Keratinocyte (primary cell): ENCODE measurements around the gene KHNYN. TPM values are rescaled to one million over a fixed set of nuclear protein-coding genes. Genes with fewer than 3 reads are reported as not detected.

Source experiments
- DNase-seq: peaks from one replicate; pipeline ENCODE4 v3.0.0-alpha.2; 2011; ENCODE audit warnings: low read depth, missing footprints, low spot score
- FAIRE-seq: peaks from 2 replicates; lab custom pipeline; 2011; peaks lifted over from hg19 to GRCh38; lab: Jason Lieb, UNC
- H2AFZ ChIP-seq: 2 replicates; pipeline ENCODE4 v1.6.0; 2012; ENCODE audit warnings: low read length, control low read depth, inconsistent platforms; ENCODE audit not compliant: control insufficient read depth
- H3K27ac ChIP-seq: 2 replicates; pipeline ENCODE4 v1.5.1; 2011; ENCODE audit warnings: low read length; ENCODE audit not compliant: control insufficient read depth, insufficient read depth
- H3K27me3 ChIP-seq: 3 replicates; pipeline ENCODE4 v1.6.0; 2011; ENCODE audit warnings: low read length; ENCODE audit not compliant: control insufficient read depth, insufficient read depth; ENCODE audit errors: extremely low read depth
- H3K36me3 ChIP-seq, 2 experiments: 2 replicates in 1 of 2; 3 replicates in 1 of 2; pipeline ENCODE4 v1.5.1; 2011; ENCODE audit warnings: low read length in 2 of 2, mild to moderate bottlenecking in 1 of 2; ENCODE audit not compliant: control insufficient read depth in 2 of 2, insufficient read depth in 2 of 2; ENCODE audit errors: extremely low read depth in 1 of 2
- H3K4me1 ChIP-seq: 3 replicates; pipeline ENCODE4 v1.5.1; 2011; ENCODE audit warnings: low read length; ENCODE audit not compliant: control insufficient read depth, insufficient read depth; ENCODE audit errors: extremely low read depth
- H3K4me2 ChIP-seq: 3 replicates; pipeline ENCODE4 v1.6.0; 2011; ENCODE audit warnings: low read depth, low read length; ENCODE audit not compliant: control insufficient read depth, insufficient read depth; ENCODE audit errors: extremely low read depth
- H3K4me3 ChIP-seq, 3 experiments: fragments of 200-600 bp in 1 of 3; sonication (generic) in 1 of 3; 2 replicates in 2 of 3; 3 replicates in 1 of 3; pipeline ENCODE4 v1.5.1; 2011 to 2016; ENCODE audit warnings: low read length in 3 of 3, mild to moderate bottlenecking in 3 of 3, control low read depth in 2 of 3, inconsistent platforms in 1 of 3, low read depth in 1 of 3, mixed read lengths in 1 of 3, mixed run types in 1 of 3, moderate library complexity in 1 of 3; ENCODE audit not compliant: control insufficient read depth in 2 of 3, insufficient read depth in 2 of 3; ENCODE audit errors: extremely low read depth in 1 of 3
- H3K79me2 ChIP-seq: 2 replicates; pipeline ENCODE4 v1.6.0; 2012; ENCODE audit warnings: low read length; ENCODE audit not compliant: control insufficient read depth, insufficient read depth
- H3K9ac ChIP-seq: 3 replicates; pipeline ENCODE4 v1.6.0; 2011; ENCODE audit warnings: low read length; ENCODE audit not compliant: control insufficient read depth, insufficient read depth; ENCODE audit errors: extremely low read depth
- H3K9me1 ChIP-seq: 3 replicates; pipeline ENCODE4 v1.6.0; 2011; ENCODE audit warnings: low read length; ENCODE audit not compliant: control insufficient read depth, insufficient read depth; ENCODE audit errors: extremely low read depth
- H3K9me3 ChIP-seq: 2 replicates; pipeline ENCODE4 v1.5.1; 2012; ENCODE audit warnings: low read depth, low read length; ENCODE audit not compliant: control insufficient read depth
- H4K20me1 ChIP-seq: 3 replicates; pipeline ENCODE4 v1.6.0; 2011; ENCODE audit warnings: low read length; ENCODE audit not compliant: control insufficient read depth, insufficient read depth; ENCODE audit errors: extremely low read depth
- EZH2 ChIP-seq: IDR thresholded peaks from one replicate; pipeline ENCODE4 v1.6.1; 2012; ENCODE audit warnings: inconsistent platforms, mild to moderate bottlenecking, low read length, moderate library complexity
- dilution Hi-C: fragments of 300-500 bp; cut with MboI; formaldehyde crosslinking; loops from one replicate; pipeline ENCODE4 v1.7.0; 2020; ENCODE audit warnings: low sequenced_read_pairs; ENCODE audit not compliant: extremely low pct_ligation_motif_present
- polyA plus RNA-seq, 5 experiments: library from polyadenylated mRNA; depleted of rRNA in 3 of 5; stranded (reverse) in 3 of 5; stranded (forward) in 1 of 5; unstranded in 1 of 5; fragments of >200 nt; gene quantifications; 1 replicate in 1 of 5; 2 replicates in 3 of 5; 3 replicates in 1 of 5; pipeline versions ENCODE4 v1.2.1 to v1.2.3, GENCODE V29; 2011 to 2012; ENCODE audit warnings: missing spikeins in 2 of 5, low read depth in 1 of 5, low replicate concordance in 1 of 5
- TF ChIP-seq, protein P1 (sequence below), 3 experiments: IDR thresholded peaks in 1 of 3; conservative IDR thresholded peaks in 1 of 3; optimal IDR thresholded peaks in 1 of 3; 2 replicates in 2 of 3; 3 replicates in 1 of 3; pipeline versions ENCODE3 to v1.5.1; 2011; ENCODE audit warnings: low read length in 3 of 3, mild to moderate bottlenecking in 3 of 3, moderate library complexity in 2 of 3, control low read depth in 1 of 3, inconsistent platforms in 1 of 3; ENCODE audit not compliant: insufficient read depth in 2 of 3; ENCODE audit errors: extremely low read depth in 1 of 3

Gene KHNYN
- polyA plus RNA-seq, 1 donor (not counting 4 experiments of a cell fraction or from before 2014, with no cell fraction given) = 26.0 TPM

DNA sequence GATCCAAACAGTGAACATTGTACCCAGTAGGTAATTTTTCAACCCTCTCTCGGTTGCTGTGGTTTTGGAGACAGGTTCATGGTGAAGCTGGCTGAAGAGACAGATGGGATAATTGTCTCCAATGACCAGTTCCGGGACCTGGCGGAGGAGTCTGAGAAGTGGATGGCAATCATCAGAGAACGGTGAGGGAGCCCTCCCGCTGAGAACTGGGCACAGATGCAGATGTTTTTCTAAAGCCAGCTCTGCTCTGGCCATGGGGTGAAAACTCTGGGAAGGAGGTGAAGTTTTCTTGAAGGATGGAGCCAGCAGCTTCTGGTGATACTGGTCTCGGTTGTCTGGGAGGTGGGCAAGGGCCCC is 6.2 kb downstream of the KHNYN start:
- no peaks in the 10 kb centered on the region for H3K27me3 ChIP-seq
- no peak overlapping the region for H3K4me2 ChIP-seq
- H3K9me3 ChIP-seq = no peaks in the 10 kb centered on the region
- no peaks in the 10 kb centered on the region for H3K9me1 ChIP-seq
- dilution Hi-C loops = no loop called here
- no peak for FAIRE-seq
- no peaks in the 10 kb centered on the region for H4K20me1 ChIP-seq
- peaks cover 29% of the 10 kb centered on the region for H3K79me2 ChIP-seq
- no peak overlapping the region for H3K4me3 ChIP-seq
- TF ChIP-seq, protein P1, sequence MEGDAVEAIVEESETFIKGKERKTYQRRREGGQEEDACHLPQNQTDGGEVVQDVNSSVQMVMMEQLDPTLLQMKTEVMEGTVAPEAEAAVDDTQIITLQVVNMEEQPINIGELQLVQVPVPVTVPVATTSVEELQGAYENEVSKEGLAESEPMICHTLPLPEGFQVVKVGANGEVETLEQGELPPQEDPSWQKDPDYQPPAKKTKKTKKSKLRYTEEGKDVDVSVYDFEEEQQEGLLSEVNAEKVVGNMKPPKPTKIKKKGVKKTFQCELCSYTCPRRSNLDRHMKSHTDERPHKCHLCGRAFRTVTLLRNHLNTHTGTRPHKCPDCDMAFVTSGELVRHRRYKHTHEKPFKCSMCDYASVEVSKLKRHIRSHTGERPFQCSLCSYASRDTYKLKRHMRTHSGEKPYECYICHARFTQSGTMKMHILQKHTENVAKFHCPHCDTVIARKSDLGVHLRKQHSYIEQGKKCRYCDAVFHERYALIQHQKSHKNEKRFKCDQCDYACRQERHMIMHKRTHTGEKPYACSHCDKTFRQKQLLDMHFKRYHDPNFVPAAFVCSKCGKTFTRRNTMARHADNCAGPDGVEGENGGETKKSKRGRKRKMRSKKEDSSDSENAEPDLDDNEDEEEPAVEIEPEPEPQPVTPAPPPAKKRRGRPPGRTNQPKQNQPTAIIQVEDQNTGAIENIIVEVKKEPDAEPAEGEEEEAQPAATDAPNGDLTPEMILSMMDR (optimal IDR thresholded peaks at IDR 0.05 in 1 of 3, IDR thresholded peaks at IDR 0.05 in 1 of 3, conservative IDR thresholded peaks at IDR 0.05 in 1 of 3; ENCODE audit: extremely low read depth in 1 of 3, insufficient read depth in 2 of 3, low read length in 3 of 3) = no peak
- peaks cover 17% of the 10 kb centered on the region for H3K4me1 ChIP-seq
- H2AFZ ChIP-seq = no peak overlapping the region
- H3K9ac ChIP-seq = no peak overlapping the region
- H3K27ac ChIP-seq = no peak overlapping the region
- peaks cover 50 to 71% of the 10 kb centered on the region in 2 experiments for H3K36me3 ChIP-seq
- DNase-seq = no peak

DNA sequence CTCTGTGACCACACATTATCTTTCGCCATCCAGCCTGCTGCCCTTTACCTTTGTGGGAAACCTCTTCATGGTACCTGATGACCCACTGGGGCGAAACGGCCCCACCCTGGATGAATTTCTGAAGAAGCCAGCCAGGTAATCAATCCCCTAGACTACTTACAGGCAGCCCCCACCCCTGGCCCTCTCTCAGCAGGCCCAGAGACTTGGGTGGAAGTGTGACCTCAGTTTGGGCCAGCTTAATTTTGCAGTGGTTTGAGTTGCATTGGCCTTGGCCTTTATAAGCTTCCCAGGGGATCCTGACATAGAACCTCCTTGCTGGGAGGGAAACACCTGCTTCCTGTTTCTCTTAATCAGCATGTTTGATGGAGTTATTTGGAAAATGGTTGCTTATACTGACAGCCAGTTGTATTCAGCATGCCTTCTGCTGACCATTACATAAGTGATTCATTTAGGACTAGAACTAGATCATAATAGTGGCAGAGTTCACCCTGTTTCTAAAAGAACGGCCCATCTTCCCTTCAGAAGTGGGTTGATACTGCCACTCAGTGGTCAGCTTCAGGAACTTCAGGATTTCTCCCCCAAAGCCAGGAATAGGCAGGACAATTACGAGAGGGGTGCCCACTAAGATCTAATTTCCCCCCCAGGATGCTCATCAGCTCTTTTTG is 6.7 kb downstream of the KHNYN start:
- H3K9me3 ChIP-seq = no peaks in the 10 kb centered on the region
- H4K20me1 ChIP-seq = no peaks in the 10 kb centered on the region
- no peak overlapping the region for H2AFZ ChIP-seq
- TF ChIP-seq, protein P1 (optimal IDR thresholded peaks at IDR 0.05 in 1 of 3, IDR thresholded peaks at IDR 0.05 in 1 of 3, conservative IDR thresholded peaks at IDR 0.05 in 1 of 3; ENCODE audit: extremely low read depth in 1 of 3, insufficient read depth in 2 of 3, low read length in 3 of 3) = peak; percentile 54 to 83 (median 66)
- no peak for TF ChIP-seq EZH2
- H3K9me1 ChIP-seq = no peaks in the 10 kb centered on the region
- no peak overlapping the region for H3K27ac ChIP-seq
- DNase-seq (no peak), FAIRE-seq (peak; percentile 43)
- peaks cover 28% of the 10 kb centered on the region for H3K79me2 ChIP-seq
- H3K9ac ChIP-seq = no peak overlapping the region
- no peak overlapping the region for H3K4me2 ChIP-seq
- H3K4me1 ChIP-seq = peaks cover 16% of the 10 kb centered on the region
- H3K27me3 ChIP-seq = no peaks in the 10 kb centered on the region
- dilution Hi-C loops = no loop called here
- H3K4me3 ChIP-seq = no peak overlapping the region
- peaks cover 50 to 74% of the 10 kb centered on the region in 2 experiments for H3K36me3 ChIP-seq
